Activated naive CD4-positive, alpha-beta T cell treated with Interleukin-2 at 50 U/mL for 16 hours (primary cell): ENCODE results near the gene CEP83.
"Not testable (repeated sequence)": the region's sequence is repeated elsewhere in the genome, so short reads cannot be mapped to it uniquely, and the experiment has no call there.

Experiments used
- DNase-seq: peaks from one replicate; pipeline ENCODE4 v3.0.0-alpha.2; 2020

Gene CEP83

DNA sequence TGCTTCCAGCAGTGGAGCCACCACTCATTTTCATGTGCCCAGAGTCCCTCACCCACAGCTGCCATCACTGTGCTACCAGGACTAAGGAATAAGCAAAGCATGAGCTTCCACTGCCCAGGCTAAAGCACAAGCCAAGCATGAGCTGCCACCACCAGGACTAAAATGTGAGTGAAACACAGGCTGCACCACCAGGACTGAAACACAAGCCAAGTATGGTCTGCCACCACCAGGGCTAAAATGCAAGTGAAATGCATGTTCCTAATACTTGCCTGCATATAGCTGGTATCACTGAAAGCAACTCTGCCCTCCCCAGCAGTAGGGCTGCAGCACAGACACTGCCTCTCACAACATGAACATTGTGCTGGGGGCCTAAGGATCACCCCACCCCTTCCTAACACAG is 30.0 kb downstream of the CEP83 start:
- DNase-seq, result no peak

DNA sequence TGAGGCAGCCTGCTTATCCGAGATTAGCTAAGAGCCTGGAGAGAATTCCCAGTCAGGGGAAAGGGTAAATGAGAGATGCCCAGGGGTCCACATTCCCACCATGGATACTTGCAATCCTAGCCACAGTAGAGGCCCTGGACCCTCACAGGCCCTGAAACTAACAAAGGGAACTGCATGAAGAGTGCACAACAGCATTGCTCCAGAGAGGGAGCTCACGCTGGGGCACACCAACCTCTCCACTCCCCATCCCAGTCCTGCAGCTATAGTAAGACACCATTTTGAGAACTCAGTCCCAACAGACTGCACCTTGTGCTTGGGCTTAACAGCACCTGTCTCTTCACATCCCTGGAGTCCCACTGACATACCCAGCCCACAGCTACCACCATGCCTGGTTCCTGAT is 30.5 kb downstream of the CEP83 start:
- no peak for DNase-seq

DNA sequence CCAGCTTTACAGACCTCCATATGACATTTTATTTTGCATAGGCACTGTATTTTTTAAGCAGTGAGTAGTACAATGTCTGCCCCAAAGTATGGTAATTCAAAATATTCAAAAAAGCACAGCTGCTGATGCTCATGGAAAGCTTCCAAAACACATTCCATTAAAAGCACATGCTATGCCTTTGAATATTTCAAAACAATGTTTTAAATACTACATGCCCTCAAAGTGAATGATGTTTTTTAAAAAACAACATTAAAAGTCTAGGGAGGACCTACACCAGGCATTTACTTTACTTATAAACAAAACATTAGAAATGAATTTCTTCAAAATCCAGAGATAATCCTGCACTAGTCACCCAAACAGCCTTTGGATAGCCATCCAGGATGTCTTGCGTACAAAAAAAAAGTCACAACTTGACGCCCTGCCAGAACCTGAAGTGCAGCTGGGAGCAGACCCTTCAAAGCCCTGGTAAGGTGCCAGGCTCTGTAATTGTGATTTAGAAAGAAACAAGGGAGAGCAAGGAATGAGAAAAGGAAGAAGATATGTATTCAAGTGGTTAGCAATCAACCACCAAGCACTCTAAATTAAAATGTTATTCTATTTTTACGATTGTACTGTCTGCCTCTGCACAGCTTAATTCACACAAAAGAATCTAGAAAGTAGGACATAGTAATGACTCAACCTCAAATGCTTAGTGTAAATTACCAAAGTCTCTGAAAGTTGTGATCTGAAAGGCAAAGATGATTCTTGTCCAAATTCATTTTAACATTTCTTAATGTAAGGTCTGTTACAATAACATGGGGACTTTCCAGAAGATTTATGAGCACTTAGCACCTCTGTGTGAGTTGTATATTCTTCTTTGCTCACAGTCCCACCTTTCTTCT is 31.9 kb downstream of the CEP83 start:
- DNase-seq, result no peak

DNA sequence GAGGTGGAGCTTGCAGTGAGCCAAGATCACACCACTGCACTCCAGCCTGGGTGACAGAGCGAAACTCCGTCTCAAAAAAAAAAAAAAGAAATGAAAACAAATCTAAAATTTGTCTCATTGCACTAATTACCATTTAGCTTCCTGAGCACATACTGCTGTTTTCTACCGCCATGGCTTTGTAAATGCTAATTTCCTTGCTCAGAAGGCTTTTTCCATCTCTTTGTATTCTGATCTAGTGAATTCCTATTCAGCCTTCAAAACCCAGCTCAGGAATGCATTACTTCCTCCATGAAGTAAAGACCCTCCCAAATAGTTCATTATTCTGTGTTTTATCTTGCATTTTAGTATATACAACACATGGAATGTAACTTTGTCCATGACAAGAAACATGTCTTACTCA is 33.6 kb downstream of the CEP83 start:
- no peak for DNase-seq

DNA sequence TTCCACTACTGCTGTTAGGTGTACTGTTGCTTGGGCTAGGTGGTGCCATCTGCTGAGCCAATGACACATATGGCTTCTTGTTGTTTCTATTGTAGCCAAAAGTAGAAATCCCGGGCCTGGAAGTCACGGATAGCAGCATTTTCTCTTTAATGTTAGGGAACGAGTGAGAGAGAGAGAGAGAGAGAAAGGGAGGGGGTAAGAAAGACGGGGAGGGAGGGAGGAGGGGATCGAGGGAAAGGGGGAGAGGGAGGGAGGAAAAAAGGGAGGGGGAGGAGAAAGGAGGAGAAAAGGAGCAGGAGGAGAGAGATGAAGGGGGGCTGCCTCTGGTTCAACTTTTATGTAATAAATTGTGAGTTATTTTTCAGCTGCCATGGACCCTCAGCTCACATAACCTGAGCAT is 34.8 kb downstream of the CEP83 start:
- DNase-seq, result not testable (repeated sequence)

DNA sequence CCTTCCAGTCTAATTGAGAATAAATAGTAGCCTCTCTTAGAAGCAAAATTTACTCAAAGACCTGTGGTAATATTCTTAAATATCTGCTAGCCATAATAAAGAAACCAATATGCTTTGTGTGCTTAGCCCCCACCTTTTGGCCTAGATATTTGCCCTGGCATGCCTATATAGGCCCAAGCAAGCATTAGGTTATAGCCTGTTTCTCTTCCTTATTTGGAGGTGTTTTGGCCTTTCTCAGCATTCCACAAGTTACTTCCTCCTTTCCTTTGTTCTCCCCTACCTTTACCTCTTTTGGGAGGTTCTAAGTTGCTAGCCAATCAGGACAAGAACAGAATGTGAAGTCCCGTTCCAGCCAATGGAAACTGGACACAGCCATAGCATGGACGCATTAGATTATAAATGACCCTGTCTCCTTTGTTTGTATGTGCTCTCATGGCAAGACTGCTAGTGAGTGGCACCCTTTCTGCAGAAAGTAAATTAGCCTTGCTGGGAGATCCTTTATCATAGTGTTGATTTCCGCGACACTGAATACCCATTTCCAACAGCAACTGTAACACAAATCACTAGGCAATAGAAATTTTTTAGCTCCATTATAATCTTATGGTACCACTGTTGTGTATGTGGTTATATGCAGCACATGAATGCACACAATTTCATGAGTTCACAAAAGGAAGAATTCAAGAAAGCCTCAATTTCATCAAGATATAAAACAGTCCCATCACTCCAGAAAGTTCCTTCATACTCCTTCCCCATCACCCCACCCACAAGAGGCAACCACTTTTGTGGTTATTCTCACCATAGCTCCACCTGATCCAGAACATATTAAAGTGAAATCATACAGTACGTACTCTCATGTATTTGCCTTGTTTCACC is 37.6 kb downstream of the CEP83 start:
- DNase-seq, result no peak

DNA sequence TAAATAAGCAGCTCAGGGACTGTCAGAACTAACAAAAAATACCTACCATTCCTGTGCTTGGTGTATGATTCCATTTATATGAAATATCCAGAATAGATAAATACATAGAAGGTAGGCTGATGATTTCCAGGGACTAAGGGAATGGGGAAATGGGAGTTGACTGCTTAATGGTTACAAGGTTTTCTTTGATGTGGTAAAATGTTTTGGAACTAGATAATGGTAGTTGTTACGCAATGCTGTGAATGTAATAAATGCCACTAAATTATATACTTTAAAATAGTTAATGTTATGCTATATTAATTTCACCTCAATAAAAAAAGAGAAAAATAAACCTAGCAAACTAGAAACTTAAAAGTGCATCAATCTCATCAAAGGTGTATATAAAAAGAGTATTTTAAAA is 41.1 kb downstream of the CEP83 start:
- no peak for DNase-seq

DNA sequence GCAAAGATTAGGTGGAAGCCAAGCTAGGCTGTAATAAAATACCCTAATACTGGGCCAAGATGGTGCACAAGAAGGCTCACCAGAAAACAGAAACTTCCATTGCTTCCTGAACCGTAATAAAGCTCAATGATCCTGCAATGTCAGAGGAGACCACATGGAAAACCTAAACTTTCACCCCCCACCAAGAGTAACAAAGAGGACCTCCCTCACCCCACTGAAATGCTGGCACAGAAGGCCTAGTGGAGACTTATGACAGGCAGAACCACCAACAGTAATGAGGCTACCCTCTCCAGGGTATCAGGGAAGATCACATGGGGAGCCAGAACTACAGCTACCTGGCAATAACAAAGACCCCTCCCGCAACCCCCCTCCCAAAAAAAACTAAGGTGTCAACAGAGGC is 43.1 kb downstream of the CEP83 start:
- no peak for DNase-seq

DNA sequence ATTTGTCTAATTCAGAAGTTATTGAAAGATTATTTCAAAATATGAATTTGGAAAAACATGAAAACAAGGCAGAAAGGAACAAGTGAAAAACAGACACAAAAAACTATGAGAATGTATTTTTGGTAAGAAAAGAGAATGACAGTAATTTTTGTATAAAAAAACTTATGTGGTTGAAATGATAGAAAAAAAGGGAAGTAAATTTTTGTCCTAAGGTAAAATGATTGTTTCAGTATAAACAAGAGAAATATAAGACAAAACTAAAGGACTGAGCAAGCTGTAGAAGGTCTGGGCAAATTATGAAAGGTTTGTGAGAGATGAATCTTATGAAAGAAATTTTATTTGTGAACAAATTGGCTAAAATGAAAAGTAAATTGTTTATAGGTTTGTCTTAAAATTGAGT is 44.6 kb downstream of the CEP83 start:
- DNase-seq, result no peak

DNA sequence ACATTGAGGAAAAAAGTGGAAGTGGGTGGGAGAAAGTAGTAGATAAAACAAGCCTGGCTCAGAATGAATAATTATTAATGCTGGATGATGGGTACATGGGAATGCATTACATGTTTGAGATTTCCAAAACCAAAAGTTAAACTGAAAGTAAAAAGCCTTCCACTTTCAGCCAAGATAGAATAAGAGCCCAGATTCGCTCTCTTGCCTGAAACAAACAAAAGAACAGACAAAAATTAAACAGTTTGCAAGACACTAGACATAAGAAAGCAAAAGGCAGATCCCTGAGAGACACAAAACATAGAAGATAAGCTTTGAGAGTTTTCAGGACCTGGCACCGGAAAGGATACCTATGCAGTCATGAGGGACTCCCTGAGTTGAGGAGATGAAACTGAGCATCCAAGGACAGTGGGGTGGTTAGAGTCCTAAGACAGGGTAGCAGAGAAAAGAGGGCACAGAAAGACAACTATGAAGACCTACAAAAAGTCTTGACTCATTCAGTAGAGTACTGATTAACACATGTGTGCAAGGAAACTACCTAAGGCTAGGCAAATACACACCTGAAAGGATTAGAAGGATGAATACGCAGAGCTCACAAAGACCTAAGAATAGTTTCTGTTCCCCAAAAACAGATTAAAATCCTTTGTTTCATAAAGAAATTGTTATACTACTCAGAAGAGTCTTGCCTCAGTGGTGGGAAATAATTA is 54.1 kb downstream of the CEP83 start:
- DNase-seq, result no peak

DNA sequence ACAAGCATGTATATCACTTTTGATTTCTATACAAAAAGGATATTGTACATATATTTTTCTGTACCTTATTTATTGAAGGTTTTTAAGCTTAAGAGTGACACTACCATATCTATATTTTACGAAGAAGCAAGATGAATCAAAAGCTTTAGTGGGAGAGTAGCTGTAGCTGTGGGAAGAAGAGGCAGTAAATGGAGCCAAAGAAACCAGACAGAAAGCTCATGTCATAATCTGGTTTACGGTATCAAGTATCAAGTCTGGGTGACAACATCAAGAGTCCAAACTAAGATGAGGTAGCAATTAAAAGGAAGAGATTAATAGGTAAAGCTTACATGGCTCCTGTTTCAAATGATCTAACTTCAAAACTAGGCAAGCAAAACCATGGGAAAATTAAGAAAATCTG is 54.8 kb downstream of the CEP83 start:
- DNase-seq, result no peak

DNA sequence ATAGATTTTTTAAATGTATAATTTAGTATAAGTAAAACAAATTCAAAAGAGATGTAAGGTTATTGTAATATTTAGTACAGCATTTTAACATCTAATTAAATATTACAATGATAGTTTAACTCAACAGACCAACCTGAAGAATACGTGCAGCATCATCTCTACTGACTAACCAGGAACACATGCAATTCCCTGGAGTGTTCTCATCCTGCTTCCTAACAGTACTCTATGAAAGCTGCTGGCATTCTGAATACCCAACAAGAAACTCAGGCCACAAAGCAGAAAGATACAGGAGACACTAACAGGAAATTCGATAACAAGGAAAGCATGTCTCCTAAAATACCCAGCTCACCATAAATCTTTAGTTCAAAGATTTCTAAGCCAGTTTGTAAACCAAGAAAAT is 58.3 kb downstream of the CEP83 start:
- no peak for DNase-seq

DNA sequence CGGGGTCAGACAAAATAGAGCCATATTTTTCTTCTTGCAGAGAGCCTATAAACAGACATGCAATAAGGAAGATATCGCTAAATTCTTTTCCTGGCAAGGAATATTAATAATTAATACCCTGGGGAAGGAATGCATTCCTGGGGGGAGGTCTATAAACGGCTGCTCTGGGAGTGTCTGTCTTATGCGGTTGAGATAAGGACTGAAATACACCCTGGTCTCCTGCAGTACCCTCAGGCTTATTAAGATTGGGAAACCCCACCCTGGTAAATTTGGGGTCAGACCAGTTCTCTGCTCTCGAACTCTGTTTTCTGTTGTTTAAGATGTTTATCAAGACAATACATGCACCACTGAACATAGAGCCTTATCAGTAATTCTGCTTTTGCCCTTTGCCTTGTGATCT is 61.0 kb downstream of the CEP83 start:
- not testable (repeated sequence) for DNase-seq

DNA sequence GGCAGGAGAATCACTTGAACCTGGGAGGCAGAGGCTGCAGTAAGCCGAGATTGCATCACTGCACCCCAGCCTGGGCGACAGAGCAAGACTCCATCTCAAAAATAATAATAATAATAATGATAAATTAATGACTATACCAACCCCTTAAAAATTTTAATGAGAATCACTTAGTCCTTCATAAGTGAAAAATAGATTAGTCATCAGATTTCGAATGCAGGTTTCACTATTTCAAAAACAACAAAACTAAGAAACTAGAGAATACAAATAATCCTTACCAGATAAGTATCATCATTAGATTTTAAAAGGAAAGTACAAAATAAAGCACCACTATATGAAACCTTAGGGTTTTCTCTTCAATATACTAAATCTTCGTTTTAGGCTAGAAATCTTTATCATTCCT is 62.3 kb downstream of the CEP83 start:
- no peak for DNase-seq

DNA sequence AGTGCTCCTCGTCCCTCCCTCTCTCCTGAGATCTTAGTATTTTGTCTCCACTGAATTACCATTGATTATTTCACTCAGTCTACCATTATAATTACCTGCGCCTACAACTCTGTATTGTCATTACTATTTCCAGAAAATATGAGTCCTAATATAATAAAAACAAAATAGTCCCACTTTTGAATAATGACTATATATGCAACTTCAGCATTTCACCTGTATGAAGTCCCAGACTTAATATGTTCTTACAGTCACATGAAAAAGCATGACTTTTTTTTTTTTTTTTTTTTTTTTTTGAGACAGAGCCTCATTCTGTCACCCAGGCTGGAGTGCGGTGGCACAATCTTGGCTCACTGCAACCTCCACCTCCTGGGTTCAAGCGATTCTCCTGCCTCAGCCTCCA is 63.7 kb downstream of the CEP83 start:
- DNase-seq, result not testable (repeated sequence)

DNA sequence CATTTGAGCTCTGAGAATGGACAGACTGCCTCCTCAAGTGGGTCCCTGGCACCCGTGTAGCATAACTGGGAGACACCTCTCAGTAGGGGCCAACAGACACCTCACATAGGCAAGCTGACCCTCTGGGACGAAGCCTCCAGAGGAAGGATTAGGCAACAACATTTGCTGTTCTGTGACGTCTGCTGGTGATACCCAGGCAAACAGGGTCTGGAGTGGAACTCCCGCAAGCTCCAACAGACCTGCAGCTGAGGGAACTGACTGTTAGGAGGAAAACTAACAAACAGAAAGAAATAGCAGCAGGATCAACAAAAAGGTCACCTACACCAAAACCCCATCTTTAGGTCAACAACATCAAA is 69.6 kb downstream of the CEP83 start:
- no peak for DNase-seq

DNA sequence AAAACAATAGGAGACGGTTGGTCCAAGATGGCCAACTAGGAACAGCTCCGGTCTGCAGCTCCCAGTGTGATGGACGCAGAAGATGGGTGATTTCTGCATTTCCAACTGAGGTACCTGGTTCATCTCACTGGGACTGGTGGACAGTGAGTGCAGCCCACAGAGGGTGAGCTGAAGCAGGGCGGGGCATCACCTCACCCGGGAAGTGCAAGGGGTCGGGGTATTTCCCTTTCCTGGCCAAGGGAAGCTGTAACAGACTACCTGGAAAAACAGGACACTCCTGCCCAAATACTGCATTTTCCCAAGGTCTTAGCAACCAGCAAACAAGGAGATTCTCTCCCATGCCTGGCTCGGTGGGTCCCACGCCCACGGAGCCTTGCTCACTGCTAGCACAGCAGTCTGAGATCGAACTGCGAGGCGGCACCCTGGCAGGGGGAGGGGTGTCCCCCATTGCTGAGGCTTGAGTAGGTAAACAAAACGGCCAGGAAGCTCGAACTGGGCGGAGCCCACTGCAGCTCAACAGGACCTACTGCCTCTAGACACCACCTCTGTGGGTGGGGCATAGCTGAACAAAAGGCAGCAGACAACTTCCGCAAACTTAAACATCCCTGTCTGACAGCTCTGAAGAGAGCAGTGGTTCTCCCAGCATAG is 70.1 kb downstream of the CEP83 start:
- not testable (repeated sequence) for DNase-seq

DNA sequence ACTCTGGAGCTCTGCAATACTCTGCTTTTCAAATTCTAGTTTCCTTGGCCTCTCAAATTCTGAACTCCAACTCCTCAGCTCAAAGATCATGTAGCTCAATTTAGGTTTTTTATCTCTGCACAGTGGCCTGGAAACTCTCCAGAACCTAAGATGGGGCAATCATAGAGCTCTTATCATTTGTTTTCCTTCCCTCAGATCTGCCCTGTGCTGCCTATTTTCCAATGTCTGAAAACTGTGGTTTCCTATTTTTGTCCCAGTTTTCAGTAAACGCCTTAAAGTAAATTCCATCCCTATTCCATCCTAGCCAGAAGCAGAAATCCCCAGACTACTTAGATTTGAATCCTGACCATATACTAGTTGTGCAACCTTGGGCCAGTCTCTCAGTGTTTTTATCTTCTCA is 73.2 kb downstream of the CEP83 start:
- no peak for DNase-seq

DNA sequence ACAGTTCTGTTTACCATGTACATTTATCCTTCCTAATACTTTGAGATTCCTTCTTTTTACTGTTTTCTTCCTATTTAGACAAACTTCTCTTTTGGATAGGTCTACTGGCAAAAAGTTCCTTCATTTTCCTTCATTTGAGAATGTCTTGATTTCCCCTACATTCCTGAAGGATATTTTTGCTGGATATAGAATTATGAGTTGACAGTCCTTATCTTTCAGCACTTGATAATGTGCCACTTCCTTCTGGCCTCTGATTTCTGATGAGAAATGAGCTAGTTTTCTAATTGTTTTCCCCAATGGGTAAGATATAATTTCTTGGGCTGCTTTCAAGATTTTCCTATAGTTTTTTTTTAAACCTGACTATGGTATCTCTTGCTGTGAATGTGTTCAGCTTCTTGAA is 75.6 kb downstream of the CEP83 start:
- DNase-seq, result no peak

DNA sequence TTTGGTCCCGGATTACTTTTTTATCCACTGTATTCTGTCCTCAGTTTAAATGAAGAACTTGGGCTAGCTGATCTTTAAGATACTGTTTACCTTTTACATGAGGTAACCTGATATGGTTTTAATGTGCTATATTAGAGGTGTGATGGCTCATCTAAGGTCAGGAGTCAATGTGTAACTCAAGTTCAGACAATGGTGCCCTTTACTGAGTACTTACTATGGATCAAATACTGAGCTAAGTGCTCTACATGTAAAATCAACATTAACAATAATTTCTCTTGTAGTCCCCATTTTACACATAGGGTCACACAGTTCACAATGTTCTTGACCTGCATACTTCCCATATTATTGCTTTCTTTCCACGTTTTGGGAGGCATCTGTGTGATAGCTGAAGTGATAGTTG is 79.2 kb downstream of the CEP83 start:
- DNase-seq, result no peak

DNA sequence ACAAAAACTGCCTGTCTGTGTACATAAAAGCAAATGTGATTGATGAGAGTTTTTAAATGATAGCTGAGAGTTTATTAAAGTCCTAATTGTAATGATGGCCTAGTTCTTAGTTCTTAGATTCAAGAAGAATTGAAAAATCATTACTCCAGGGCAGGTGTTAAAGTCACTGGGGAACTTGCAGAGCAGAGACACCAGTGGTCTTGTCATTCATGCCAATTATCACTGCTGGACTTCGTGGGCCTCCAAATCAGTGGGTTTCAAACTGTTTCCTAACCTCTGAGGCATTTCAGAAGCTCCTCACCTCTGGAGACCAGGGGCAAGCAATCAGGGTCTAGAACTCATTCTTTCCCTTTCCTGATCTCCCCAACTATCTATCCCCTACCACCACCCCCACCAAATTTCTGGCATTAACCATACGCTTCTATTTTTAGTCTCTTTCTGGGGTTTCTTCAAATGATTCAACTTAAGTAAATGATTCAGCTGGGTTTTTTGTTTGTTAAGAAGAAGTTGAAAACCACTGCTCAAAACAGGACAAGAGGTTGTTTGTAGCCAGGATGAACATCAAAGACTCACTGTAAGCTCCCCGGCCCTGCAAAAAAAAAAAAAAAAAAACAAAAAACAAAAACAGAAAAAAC is 80.1 kb downstream of the CEP83 start:
- DNase-seq, result peak; percentile 3

DNA sequence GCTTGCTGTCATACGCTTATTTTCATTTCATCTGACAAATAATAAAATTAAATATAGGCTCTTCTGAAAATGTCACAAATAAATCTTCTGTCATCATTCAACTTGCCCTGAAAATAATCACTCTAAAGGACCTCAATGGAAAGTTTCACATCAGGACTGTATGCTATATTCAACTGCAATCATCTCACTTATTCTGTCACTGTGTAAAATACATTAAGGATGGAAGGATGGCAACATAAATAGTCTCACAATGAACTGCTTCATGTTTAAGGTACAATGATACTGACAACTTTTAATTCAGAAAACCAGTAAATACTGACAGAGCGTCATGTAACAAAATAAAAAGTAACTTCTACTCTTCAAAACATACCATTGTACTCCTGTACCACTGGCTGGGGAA is 82.1 kb downstream of the CEP83 start:
- DNase-seq, result no peak

DNA sequence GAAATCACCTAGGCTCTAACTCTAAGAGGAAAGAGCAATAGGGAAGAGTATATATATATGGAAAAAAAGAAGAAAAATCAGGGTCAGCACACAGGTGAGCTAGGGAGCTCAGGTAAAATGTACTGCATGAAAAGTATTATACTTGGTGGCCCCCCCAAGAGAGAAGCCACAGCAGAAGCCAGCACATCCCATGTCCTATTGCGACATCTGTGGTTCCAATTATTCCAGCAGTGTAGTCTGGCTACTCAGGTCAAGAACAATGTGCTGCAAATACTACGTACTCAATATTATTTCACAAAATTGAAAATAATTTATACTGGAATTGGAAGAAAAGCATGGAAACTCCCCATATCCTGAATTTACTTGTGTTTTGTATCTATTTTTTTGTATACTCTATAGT is 85.5 kb downstream of the CEP83 start:
- no peak for DNase-seq
